HEK293 (cell line): ENCODE data around the gene CYBRD1.

Source experiments
- CTCF ChIA-PET: fragments of 350-600 bp; formaldehyde crosslinking; extraction: SDS; loops from one replicate; lab custom pipeline; 2021; ENCODE audit warnings: antibody characterized with exemption; lab: Yijun Ruan, JAX
- POLR2A ChIA-PET: fragments of 300-600 bp; formaldehyde crosslinking; extraction: SDS; loops from one replicate; lab custom pipeline; 2020; ENCODE audit warnings: antibody characterized with exemption, inconsistent platforms; lab: Yijun Ruan, JAX
- H3K27ac ChIP-seq: fragments of 200-500 bp; sonication (Bioruptor generic); 2 replicates; pipeline ENCODE4 v1.5.1; 2014; ENCODE audit warnings: low read depth, low read length, control low read depth, inconsistent platforms; ENCODE audit errors: extremely low read depth
- H3K36me3 ChIP-seq, 2 experiments: fragments of 200-500 bp in 1 of 2; sonication (Bioruptor generic) in 1 of 2; 1 replicate in 1 of 2; 2 replicates in 1 of 2; pipeline ENCODE4 v1.5.1; 2014 to 2017; ENCODE audit warnings: inconsistent platforms in 2 of 2, low read length in 2 of 2; ENCODE audit not compliant: control insufficient read depth in 2 of 2, insufficient read depth in 1 of 2
- H3K4me1 ChIP-seq: fragments of 200-500 bp; sonication (Bioruptor generic); 2 replicates; pipeline ENCODE4 v1.5.1; 2014; ENCODE audit warnings: mild to moderate bottlenecking, low read length, inconsistent platforms; ENCODE audit not compliant: control insufficient read depth, insufficient read depth
- H3K4me3 ChIP-seq: 2 replicates; pipeline ENCODE4 v1.5.1; 2011; ENCODE audit warnings: low read depth, mild to moderate bottlenecking, control low read depth, low read length, moderate library complexity
- H3K9me3 ChIP-seq: fragments of 200-500 bp; sonication (Bioruptor generic); 2 replicates; pipeline ENCODE4 v1.5.1; 2014; ENCODE audit warnings: low read depth, low read length, inconsistent platforms; ENCODE audit not compliant: control insufficient read depth, insufficient read depth
- GLIS2 ChIP-seq: fragments of 450-650 bp; formaldehyde crosslinking; IDR thresholded peaks from 2 replicates; pipeline ENCODE4 v1.5.1; 2016; ENCODE audit warnings: missing biosample characterization, missing genetic modification characterization
- KLF17 ChIP-seq: fragments of 450-650 bp; formaldehyde crosslinking; IDR thresholded peaks from 2 replicates; pipeline ENCODE4 v1.5.1; 2016; ENCODE audit warnings: missing biosample characterization, missing genetic modification characterization
- KLF7 ChIP-seq: fragments of 450-650 bp; formaldehyde crosslinking; IDR thresholded peaks from 2 replicates; pipeline ENCODE4 v1.5.1; 2016; ENCODE audit warnings: missing biosample characterization, missing genetic modification characterization, borderline replicate concordance
- MYNN ChIP-seq: fragments of 450-650 bp; formaldehyde crosslinking; IDR thresholded peaks from 2 replicates; pipeline ENCODE4 v1.5.1; 2016; ENCODE audit warnings: missing biosample characterization, missing genetic modification characterization, borderline replicate concordance
- SP3 ChIP-seq: fragments of 450-650 bp; formaldehyde crosslinking; IDR thresholded peaks from 2 replicates; pipeline ENCODE4 v1.5.1; 2016; ENCODE audit warnings: missing biosample characterization, missing genetic modification characterization
- SP7 ChIP-seq: fragments of 450-650 bp; formaldehyde crosslinking; IDR thresholded peaks from 2 replicates; pipeline ENCODE4 v1.5.1; 2016; ENCODE audit warnings: missing biosample characterization, missing genetic modification characterization
- ZFP3 ChIP-seq: fragments of 450-650 bp; formaldehyde crosslinking; IDR thresholded peaks from 2 replicates; pipeline ENCODE4 v1.5.1; 2016; ENCODE audit warnings: low read depth, missing biosample characterization, missing genetic modification characterization
- ZFP69B ChIP-seq: fragments of 450-650 bp; formaldehyde crosslinking; IDR thresholded peaks from 2 replicates; pipeline ENCODE4 v1.5.1; 2016; ENCODE audit warnings: missing biosample characterization, missing genetic modification characterization
- ZNF112 ChIP-seq: fragments of 450-650 bp; formaldehyde crosslinking; IDR thresholded peaks from 2 replicates; pipeline ENCODE4 v1.5.0; 2017; ENCODE audit warnings: missing biosample characterization, missing genetic modification characterization
- ZNF2 ChIP-seq: fragments of 450-650 bp; formaldehyde crosslinking; IDR thresholded peaks from 2 replicates; pipeline ENCODE4 v1.5.1; 2016; ENCODE audit warnings: missing biosample characterization, missing genetic modification characterization
- ZNF280C ChIP-seq: fragments of 450-650 bp; formaldehyde crosslinking; IDR thresholded peaks from 2 replicates; pipeline ENCODE4 v1.5.1; 2016; ENCODE audit warnings: missing biosample characterization, missing genetic modification characterization
- ZNF433 ChIP-seq: fragments of 450-650 bp; formaldehyde crosslinking; IDR thresholded peaks from 2 replicates; pipeline ENCODE4 v1.5.1; 2016; ENCODE audit warnings: missing biosample characterization, missing genetic modification characterization, low read depth
- ZNF670 ChIP-seq: fragments of 450-650 bp; formaldehyde crosslinking; IDR thresholded peaks from 2 replicates; pipeline ENCODE4 v1.5.1; 2016; ENCODE audit warnings: missing biosample characterization, missing genetic modification characterization, low read depth
- ZNF785 ChIP-seq: fragments of 450-650 bp; formaldehyde crosslinking; IDR thresholded peaks from 2 replicates; pipeline ENCODE4 v1.5.1; 2016; ENCODE audit warnings: missing biosample characterization, missing genetic modification characterization
- ZNF791 ChIP-seq: fragments of 450-650 bp; formaldehyde crosslinking; IDR thresholded peaks from 2 replicates; pipeline ENCODE4 v1.5.1; 2016; ENCODE audit warnings: missing biosample characterization, missing genetic modification characterization
- ZNF830 ChIP-seq: fragments of 450-650 bp; IDR thresholded peaks from 2 replicates; pipeline ENCODE4 v1.5.0; 2018; ENCODE audit warnings: missing biosample characterization, missing genetic modification characterization, low read depth, mild to moderate bottlenecking, moderate library complexity
- TF ChIP-seq, protein P1 (sequence below): fragments of 450-650 bp; formaldehyde crosslinking; IDR thresholded peaks from 2 replicates; pipeline ENCODE4 v1.5.1; 2016; ENCODE audit warnings: missing biosample characterization, missing genetic modification characterization
- TF ChIP-seq, protein P2 (sequence below): fragments of 450-650 bp; formaldehyde crosslinking; IDR thresholded peaks from 2 replicates; pipeline ENCODE4 v1.5.1; 2016; ENCODE audit warnings: missing biosample characterization, missing genetic modification characterization
- TF ChIP-seq, protein P3 (sequence below): fragments of 450-650 bp; formaldehyde crosslinking; conservative IDR thresholded peaks from 2 replicates; pipeline ENCODE4 v1.5.1; 2016; ENCODE audit warnings: low read depth, missing biosample characterization, missing genetic modification characterization

CYBRD1 gene

GRCh38 chr2:171522052-171522787 lies at the start of gene CYBRD1 (continued):
- TF ChIP-seq, protein P1, sequence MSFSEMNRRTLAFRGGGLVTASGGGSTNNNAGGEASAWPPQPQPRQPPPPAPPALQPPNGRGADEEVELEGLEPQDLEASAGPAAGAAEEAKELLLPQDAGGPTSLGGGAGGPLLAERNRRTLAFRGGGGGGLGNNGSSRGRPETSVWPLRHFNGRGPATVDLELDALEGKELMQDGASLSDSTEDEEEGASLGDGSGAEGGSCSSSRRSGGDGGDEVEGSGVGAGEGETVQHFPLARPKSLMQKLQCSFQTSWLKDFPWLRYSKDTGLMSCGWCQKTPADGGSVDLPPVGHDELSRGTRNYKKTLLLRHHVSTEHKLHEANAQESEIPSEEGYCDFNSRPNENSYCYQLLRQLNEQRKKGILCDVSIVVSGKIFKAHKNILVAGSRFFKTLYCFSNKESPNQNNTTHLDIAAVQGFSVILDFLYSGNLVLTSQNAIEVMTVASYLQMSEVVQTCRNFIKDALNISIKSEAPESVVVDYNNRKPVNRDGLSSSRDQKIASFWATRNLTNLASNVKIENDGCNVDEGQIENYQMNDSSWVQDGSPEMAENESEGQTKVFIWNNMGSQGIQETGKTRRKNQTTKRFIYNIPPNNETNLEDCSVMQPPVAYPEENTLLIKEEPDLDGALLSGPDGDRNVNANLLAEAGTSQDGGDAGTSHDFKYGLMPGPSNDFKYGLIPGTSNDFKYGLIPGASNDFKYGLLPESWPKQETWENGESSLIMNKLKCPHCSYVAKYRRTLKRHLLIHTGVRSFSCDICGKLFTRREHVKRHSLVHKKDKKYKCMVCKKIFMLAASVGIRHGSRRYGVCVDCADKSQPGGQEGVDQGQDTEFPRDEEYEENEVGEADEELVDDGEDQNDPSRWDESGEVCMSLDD (tag by site-specific recombination): peak; percentile 44; the same call in 1 of the 2 replicates
- TF ChIP-seq GLIS2 (tag by site-specific recombination): peak; percentile 86

GRCh38 chr2:171475979-171476378 lies 46.3 kb upstream of the CYBRD1 start:
- Histone ChIP-seq H3K4me1 (no peaks in the 10 kb centered on the region), H3K9me3 (no peaks in the 10 kb centered on the region), H3K27ac (no peak overlapping the region), H3K4me3 (no peak overlapping the region), H3K36me3 (peaks cover 3 to 62% of the 10 kb centered on the region in 2 experiments; a peak in 2 of 3 replicates)
- no peak for TF ChIP-seq ZNF670 (tag by site-specific recombination)
- TF ChIP-seq ZNF830 (tag by site-specific recombination): no peak
- POLR2A ChIA-PET: no interaction called here
- CTCF ChIA-PET: no interaction called here

- peaks cover 0 to 65% of the 10 kb centered on the region in 2 experiments; a peak in 2 of 3 replicates for H3K36me3 ChIP-seq
- H3K27ac ChIP-seq: no peak overlapping the region
- H3K4me3 ChIP-seq: no peak overlapping the region
- POLR2A ChIA-PET: no interaction called here
- TF ChIP-seq KLF17 (tag by site-specific recombination) (no peak), SP7 (tag by site-specific recombination) (no peak), ZNF791 (no peak), ZFP3 (tag by site-specific recombination) (no peak), KLF7 (no peak), ZNF2 (no peak), SP3 (tag by site-specific recombination) (no peak), ZNF112 (no peak), ZNF433 (no peak), ZNF280C (tag by site-specific recombination) (no peak), ZNF785 (tag by site-specific recombination) (no peak), MYNN (tag by site-specific recombination) (no peak), ZFP69B (tag by site-specific recombination) (no peak)
- TF ChIP-seq, protein P2, sequence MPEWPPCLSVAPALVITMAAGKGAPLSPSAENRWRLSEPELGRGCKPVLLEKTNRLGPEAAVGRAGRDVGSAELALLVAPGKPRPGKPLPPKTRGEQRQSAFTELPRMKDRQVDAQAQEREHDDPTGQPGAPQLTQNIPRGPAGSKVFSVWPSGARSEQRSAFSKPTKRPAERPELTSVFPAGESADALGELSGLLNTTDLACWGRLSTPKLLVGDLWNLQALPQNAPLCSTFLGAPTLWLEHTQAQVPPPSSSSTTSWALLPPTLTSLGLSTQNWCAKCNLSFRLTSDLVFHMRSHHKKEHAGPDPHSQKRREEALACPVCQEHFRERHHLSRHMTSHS (tag by site-specific recombination): no peak
- TF ChIP-seq, protein P3, sequence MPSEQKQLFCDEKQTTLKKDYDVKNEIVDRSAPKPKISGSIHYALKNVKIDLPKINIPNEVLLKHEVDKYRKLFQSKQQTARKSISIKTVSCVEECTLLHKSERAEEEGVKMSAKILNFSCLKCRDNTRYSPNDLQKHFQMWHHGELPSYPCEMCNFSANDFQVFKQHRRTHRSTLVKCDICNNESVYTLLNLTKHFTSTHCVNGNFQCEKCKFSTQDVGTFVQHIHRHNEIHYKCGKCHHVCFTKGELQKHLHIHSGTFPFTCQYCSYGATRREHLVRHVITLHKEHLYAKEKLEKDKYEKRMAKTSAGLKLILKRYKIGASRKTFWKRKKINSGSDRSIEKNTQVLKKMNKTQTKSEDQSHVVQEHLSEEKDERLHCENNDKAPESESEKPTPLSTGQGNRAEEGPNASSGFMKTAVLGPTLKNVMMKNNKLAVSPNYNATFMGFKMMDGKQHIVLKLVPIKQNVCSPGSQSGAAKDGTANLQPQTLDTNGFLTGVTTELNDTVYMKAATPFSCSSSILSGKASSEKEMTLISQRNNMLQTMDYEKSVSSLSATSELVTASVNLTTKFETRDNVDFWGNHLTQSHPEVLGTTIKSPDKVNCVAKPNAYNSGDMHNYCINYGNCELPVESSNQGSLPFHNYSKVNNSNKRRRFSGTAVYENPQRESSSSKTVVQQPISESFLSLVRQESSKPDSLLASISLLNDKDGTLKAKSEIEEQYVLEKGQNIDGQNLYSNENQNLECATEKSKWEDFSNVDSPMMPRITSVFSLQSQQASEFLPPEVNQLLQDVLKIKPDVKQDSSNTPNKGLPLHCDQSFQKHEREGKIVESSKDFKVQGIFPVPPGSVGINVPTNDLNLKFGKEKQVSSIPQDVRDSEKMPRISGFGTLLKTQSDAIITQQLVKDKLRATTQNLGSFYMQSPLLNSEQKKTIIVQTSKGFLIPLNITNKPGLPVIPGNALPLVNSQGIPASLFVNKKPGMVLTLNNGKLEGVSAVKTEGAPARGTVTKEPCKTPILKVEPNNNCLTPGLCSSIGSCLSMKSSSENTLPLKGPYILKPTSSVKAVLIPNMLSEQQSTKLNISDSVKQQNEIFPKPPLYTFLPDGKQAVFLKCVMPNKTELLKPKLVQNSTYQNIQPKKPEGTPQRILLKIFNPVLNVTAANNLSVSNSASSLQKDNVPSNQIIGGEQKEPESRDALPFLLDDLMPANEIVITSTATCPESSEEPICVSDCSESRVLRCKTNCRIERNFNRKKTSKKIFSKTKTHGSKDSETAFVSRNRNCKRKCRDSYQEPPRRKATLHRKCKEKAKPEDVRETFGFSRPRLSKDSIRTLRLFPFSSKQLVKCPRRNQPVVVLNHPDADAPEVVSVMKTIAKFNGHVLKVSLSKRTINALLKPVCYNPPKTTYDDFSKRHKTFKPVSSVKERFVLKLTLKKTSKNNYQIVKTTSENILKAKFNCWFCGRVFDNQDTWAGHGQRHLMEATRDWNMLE: no peak
- CTCF ChIA-PET: no interaction called here
- H3K4me1 ChIP-seq: no peaks in the 10 kb centered on the region
- no peaks in the 10 kb centered on the region for H3K9me3 ChIP-seq
These were observed 43.9 kb upstream of the CYBRD1 start for GRCh38 chr2:171478345-171478744.
